Breast epithelium (tissue), 4 donors: Measurements from ENCODE around the gene PIGU. TPM values are rescaled to one million over a fixed set of nuclear protein-coding genes. Genes with fewer than 3 reads are reported as not detected.

ENCODE experiments used
- DNase-seq, 2 donors: peaks; one replicate each; pipeline ENCODE4 v3.0.0-alpha.2; 2019; ENCODE audit warnings: low spot score in 2 of 2
- H3K27ac ChIP-seq, 2 donors: fragments of 200-600 bp; sonication (generic) in 1 of 2; one replicate each; pipeline ENCODE4 v1.5.1; 2016 to 2019; ENCODE audit warnings: mild to moderate bottlenecking in 1 of 2
- H3K27me3 ChIP-seq, 2 donors: fragments of 200-600 bp; sonication (generic) in 1 of 2; one replicate each; pipeline versions ENCODE4 v1.5.1 to v1.6.0; 2017 to 2019; ENCODE audit warnings: control low read depth in 1 of 2, mild to moderate bottlenecking in 1 of 2
- H3K36me3 ChIP-seq: fragments of 200-600 bp; one replicate; pipeline ENCODE4 v1.5.1; 2019
- H3K4me1 ChIP-seq, 2 donors: fragments of 200-600 bp; sonication (generic); one replicate each; pipeline ENCODE4 v1.5.1; 2016 to 2019; ENCODE audit warnings: control low read depth in 1 of 2
- H3K4me3 ChIP-seq, 3 donors: fragments of 200-600 bp; sonication (generic); 1 replicate in 2 of 3; 2 replicates in 1 of 3; pipeline ENCODE4 v1.5.1; 2016 to 2019; ENCODE audit warnings: mild to moderate bottlenecking in 3 of 3, moderate library complexity in 2 of 3
- H3K9me3 ChIP-seq, 2 donors: fragments of 200-600 bp; sonication (generic) in 1 of 2; one replicate each; pipeline ENCODE4 v1.5.1; 2016 to 2019; ENCODE audit warnings: control low read depth in 1 of 2
- CTCF ChIP-seq, 3 donors: fragments of 450-650 bp; IDR thresholded peaks; one replicate each; pipeline ENCODE4 v1.5.1; 2016 to 2017; ENCODE audit warnings: antibody characterized with exemption in 3 of 3, mild to moderate bottlenecking in 3 of 3, moderate library complexity in 3 of 3
- POLR2A ChIP-seq: fragments of 450-650 bp; IDR thresholded peaks from one replicate; pipeline ENCODE4 v1.6.1; 2016; ENCODE audit warnings: antibody characterized with exemption, mild to moderate bottlenecking, moderate library complexity
- POLR2AphosphoS5 ChIP-seq, 3 donors: sonication (generic); formaldehyde crosslinking; IDR thresholded peaks; one replicate each; pipeline ENCODE4 v1.6.1; 2017; ENCODE audit warnings: antibody characterized with exemption in 3 of 3
- intact Hi-C: fragments of 100-400 bp; cut with DNase I; formaldehyde crosslinking; loops from one replicate; pipeline ENCODE4 v1.15.1; 2023; ENCODE audit warnings: low total_unique reads
- total RNA-seq, 3 donors: library from RNA; depleted of rRNA; stranded (reverse); fragments of >200 nt; gene quantifications; one replicate each; pipeline ENCODE4 v1.1.0, GENCODE V29; 2016

The PIGU gene
- total RNA-seq, 3 donors from 2014 or later = 7.4 to 16.1 (median 15.8) TPM

GRCh38 chr20:34567892-34568865, 108.7 kb downstream of the PIGU start:
- intact Hi-C loops = no loop called here
- H3K4me3 ChIP-seq = no peak overlapping the region
- H3K27ac ChIP-seq = no peak overlapping the region
- H3K9me3 ChIP-seq = no peaks in the 10 kb centered on the region
- peak in 1 of 2 donors; percentile 33 for DNase-seq
- TF ChIP-seq POLR2AphosphoS5 (IDR thresholded peaks at IDR 0.05) (no peak), CTCF (IDR thresholded peaks at IDR 0.05) (no peak), POLR2A (no peak)
- H3K4me1 ChIP-seq = no peaks in the 10 kb centered on the region
- H3K36me3 ChIP-seq = no peaks in the 10 kb centered on the region
- no peaks in the 10 kb centered on the region for H3K27me3 ChIP-seq

GRCh38 chr20:34566978-34567891, 109.7 kb downstream of the PIGU start:
- intact Hi-C loops = no loop called here
- H3K27ac ChIP-seq = no peak overlapping the region
- no peaks in the 10 kb centered on the region for H3K27me3 ChIP-seq
- no peak for TF ChIP-seq POLR2A
- no peak for TF ChIP-seq CTCF (IDR thresholded peaks at IDR 0.05)
- TF ChIP-seq POLR2AphosphoS5 (IDR thresholded peaks at IDR 0.05) = no peak
- peak in 1 of 2 donors; percentile 2 for DNase-seq
- no peaks in the 10 kb centered on the region for H3K4me1 ChIP-seq
- H3K4me3 ChIP-seq = no peak overlapping the region
- no peaks in the 10 kb centered on the region for H3K9me3 ChIP-seq
- no peaks in the 10 kb centered on the region for H3K36me3 ChIP-seq

GRCh38 chr20:34564833-34565232, 112.1 kb downstream of the PIGU start:
- TF ChIP-seq POLR2A (no peak), POLR2AphosphoS5 (IDR thresholded peaks at IDR 0.05) (no peak), CTCF (IDR thresholded peaks at IDR 0.05) (no peak)
- intact Hi-C loops = loop anchor here (1.0 kb wide), 1 partner anchor 17 kb away; no protein-coding TSS in a partner anchor
- Histone ChIP-seq H3K4me1 (no peaks in the 10 kb centered on the region), H3K4me3 (no peak overlapping the region), H3K27me3 (no peaks in the 10 kb centered on the region), H3K36me3 (no peaks in the 10 kb centered on the region), H3K27ac (no peak overlapping the region), H3K9me3 (no peaks in the 10 kb centered on the region)
- DNase-seq = no peak

- Histone ChIP-seq H3K27ac (no peak overlapping the region), H3K4me1 (peaks cover 0 to 3% of the 10 kb centered on the region in 2 donors), H3K9me3 (no peaks in the 10 kb centered on the region), H3K4me3 (no peak overlapping the region), H3K27me3 (no peaks in the 10 kb centered on the region), H3K36me3 (no peaks in the 10 kb centered on the region)
- TF ChIP-seq POLR2AphosphoS5 (IDR thresholded peaks at IDR 0.05) (no peak), CTCF (IDR thresholded peaks at IDR 0.05) (no peak), POLR2A (no peak)
- intact Hi-C loops = no loop called here
- DNase-seq = no peak
Measured at GRCh38 chr20:34562641-34563040, 114.3 kb downstream of the PIGU start.
